Mucosa of rectum (tissue), 2 donors: ENCODE data around the gene PKP1.

ENCODE experiments used
- H3K27ac ChIP-seq, 2 donors: one replicate each; pipeline ENCODE4 v1.7.0; 2013; ENCODE audit warnings: inconsistent platforms in 2 of 2, low read depth in 2 of 2, low read length in 2 of 2
- H3K27me3 ChIP-seq, 2 donors: one replicate each; pipeline ENCODE4 v1.7.0; 2013; ENCODE audit warnings: low read length in 2 of 2; ENCODE audit not compliant: control insufficient read depth in 2 of 2, insufficient read depth in 2 of 2
- H3K36me3 ChIP-seq, 2 donors: one replicate each; pipeline ENCODE4 v1.7.0; 2013; ENCODE audit warnings: low read length in 2 of 2; ENCODE audit not compliant: control insufficient read depth in 2 of 2, insufficient read depth in 2 of 2
- H3K4me1 ChIP-seq, 2 donors: one replicate each; pipeline ENCODE4 v1.7.0; 2013; ENCODE audit warnings: low read length in 2 of 2, mild to moderate bottlenecking in 1 of 2; ENCODE audit not compliant: control insufficient read depth in 2 of 2, insufficient read depth in 2 of 2
- H3K4me3 ChIP-seq, 2 donors: one replicate each; pipeline ENCODE4 v1.7.0; 2013; ENCODE audit warnings: low read length in 2 of 2
- H3K9ac ChIP-seq, 2 donors: one replicate each; pipeline ENCODE4 v1.7.0; 2013; ENCODE audit warnings: low read length in 2 of 2, low read depth in 1 of 2, mild to moderate bottlenecking in 1 of 2
- H3K9me3 ChIP-seq, 2 donors: one replicate each; pipeline ENCODE4 v1.7.0; 2013; ENCODE audit warnings: low read length in 2 of 2; ENCODE audit not compliant: control insufficient read depth in 2 of 2
- donor health status: healthy.
- donor health status: Normal muscosa, but diverticular disease.

PKP1 gene

GRCh38 chr1:201347498-201348210, 64.3 kb downstream of the PKP1 start:
- Histone ChIP-seq H3K4me1 (no peaks in the 10 kb centered on the region), H3K9ac (no peak overlapping the region), H3K27ac (no peak overlapping the region), H3K9me3 (no peaks in the 10 kb centered on the region), H3K36me3 (no peaks in the 10 kb centered on the region), H3K27me3 (peaks cover 3 to 8% of the 10 kb centered on the region in 2 donors), H3K4me3 (no peak overlapping the region)

GRCh38 chr1:201348211-201348566, 64.9 kb downstream of the PKP1 start:
- H3K27ac ChIP-seq: no peak overlapping the region
- no peak overlapping the region for H3K9ac ChIP-seq
- H3K9me3 ChIP-seq: no peaks in the 10 kb centered on the region
- H3K36me3 ChIP-seq: no peaks in the 10 kb centered on the region
- peaks cover 3 to 8% of the 10 kb centered on the region in 2 donors for H3K27me3 ChIP-seq
- H3K4me1 ChIP-seq: peaks cover 0 to 3% of the 10 kb centered on the region in 2 donors
- no peak overlapping the region for H3K4me3 ChIP-seq

- Histone ChIP-seq H3K4me3 (no peak overlapping the region), H3K36me3 (no peaks in the 10 kb centered on the region), H3K27ac (no peak overlapping the region), H3K4me1 (peaks cover 0 to 4% of the 10 kb centered on the region in 2 donors), H3K9me3 (no peaks in the 10 kb centered on the region), H3K27me3 (peaks cover 3 to 8% of the 10 kb centered on the region in 2 donors), H3K9ac (no peak overlapping the region)
Measured at GRCh38 chr1:201349092-201349491, 65.8 kb downstream of the PKP1 start.

GRCh38 chr1:201350361-201350725, 67.0 kb downstream of the PKP1 start:
- H3K36me3 ChIP-seq: no peaks in the 10 kb centered on the region
- no peaks in the 10 kb centered on the region for H3K9me3 ChIP-seq
- no peak overlapping the region for H3K27ac ChIP-seq
- no peak overlapping the region for H3K9ac ChIP-seq
- H3K4me3 ChIP-seq: no peak overlapping the region
- H3K4me1 ChIP-seq: peaks cover 0 to 4% of the 10 kb centered on the region in 2 donors
- H3K27me3 ChIP-seq: peaks cover 3 to 8% of the 10 kb centered on the region in 2 donors

- no peaks in the 10 kb centered on the region for H3K9me3 ChIP-seq
- H3K4me1 ChIP-seq: peaks cover 0 to 4% of the 10 kb centered on the region in 2 donors
- no peak overlapping the region for H3K27ac ChIP-seq
- no peak overlapping the region for H3K4me3 ChIP-seq
- H3K36me3 ChIP-seq: no peaks in the 10 kb centered on the region
- no peak overlapping the region for H3K9ac ChIP-seq
- peaks cover 3 to 8% of the 10 kb centered on the region in 2 donors for H3K27me3 ChIP-seq
Measured at GRCh38 chr1:201350884-201351283, 67.6 kb downstream of the PKP1 start.

- no peaks in the 10 kb centered on the region for H3K36me3 ChIP-seq
- peaks cover 0 to 4% of the 10 kb centered on the region in 2 donors for H3K4me1 ChIP-seq
- peaks cover 3 to 8% of the 10 kb centered on the region in 2 donors for H3K27me3 ChIP-seq
- no peaks in the 10 kb centered on the region for H3K9me3 ChIP-seq
- H3K27ac ChIP-seq: no peak overlapping the region
- H3K9ac ChIP-seq: no peak overlapping the region
- H3K4me3 ChIP-seq: no peak overlapping the region
Measured at GRCh38 chr1:201351617-201352016, 68.3 kb downstream of the PKP1 start.

- Histone ChIP-seq H3K27ac (no peak overlapping the region), H3K9me3 (no peaks in the 10 kb centered on the region), H3K27me3 (peaks cover 0 to 8% of the 10 kb centered on the region in 2 donors), H3K36me3 (no peaks in the 10 kb centered on the region), H3K4me3 (no peak overlapping the region), H3K9ac (no peak overlapping the region), H3K4me1 (peaks cover 0 to 4% of the 10 kb centered on the region in 2 donors)
Measured at GRCh38 chr1:201353186-201353940, 70.1 kb downstream of the PKP1 start.

- Histone ChIP-seq H3K36me3 (no peaks in the 10 kb centered on the region), H3K9ac (no peak overlapping the region), H3K27me3 (peaks cover 0 to 8% of the 10 kb centered on the region in 2 donors), H3K9me3 (no peaks in the 10 kb centered on the region), H3K4me3 (no peak overlapping the region), H3K27ac (no peak overlapping the region), H3K4me1 (peaks cover 0 to 4% of the 10 kb centered on the region in 2 donors)
Measured at GRCh38 chr1:201354151-201354900, 71.0 kb downstream of the PKP1 start.

- Histone ChIP-seq H3K9me3 (no peaks in the 10 kb centered on the region), H3K27ac (no peak overlapping the region), H3K36me3 (no peaks in the 10 kb centered on the region), H3K4me3 (no peak overlapping the region), H3K9ac (no peak overlapping the region), H3K27me3 (peaks cover 0 to 8% of the 10 kb centered on the region in 2 donors), H3K4me1 (peaks cover 0 to 4% of the 10 kb centered on the region in 2 donors)
Measured at GRCh38 chr1:201354901-201355295, 71.6 kb downstream of the PKP1 start.

GRCh38 chr1:201355471-201355870, 72.2 kb downstream of the PKP1 start:
- Histone ChIP-seq H3K9ac (no peak overlapping the region), H3K36me3 (no peaks in the 10 kb centered on the region), H3K4me1 (peaks cover 0 to 4% of the 10 kb centered on the region in 2 donors), H3K27me3 (peaks cover 0 to 8% of the 10 kb centered on the region in 2 donors), H3K27ac (no peak overlapping the region), H3K9me3 (no peaks in the 10 kb centered on the region), H3K4me3 (no peak overlapping the region)
